Measurements from ENCODE around the gene CCDC14.
A peak's percentile ranks its signal among the peaks of the same experiment; 100 is the strongest.
"Not testable (repeated sequence)": the region's sequence is repeated elsewhere in the genome, so short reads cannot be mapped to it uniquely, and the experiment has no call there.

CCDC14 gene

GRCh38 chr3:123899300-123899865 is 61.6 kb downstream of the CCDC14 start:
- no peak for DNase-seq

GRCh38 chr3:123893012-123893411 is 68.0 kb downstream of the CCDC14 start:
- no peak for DNase-seq

DNA sequence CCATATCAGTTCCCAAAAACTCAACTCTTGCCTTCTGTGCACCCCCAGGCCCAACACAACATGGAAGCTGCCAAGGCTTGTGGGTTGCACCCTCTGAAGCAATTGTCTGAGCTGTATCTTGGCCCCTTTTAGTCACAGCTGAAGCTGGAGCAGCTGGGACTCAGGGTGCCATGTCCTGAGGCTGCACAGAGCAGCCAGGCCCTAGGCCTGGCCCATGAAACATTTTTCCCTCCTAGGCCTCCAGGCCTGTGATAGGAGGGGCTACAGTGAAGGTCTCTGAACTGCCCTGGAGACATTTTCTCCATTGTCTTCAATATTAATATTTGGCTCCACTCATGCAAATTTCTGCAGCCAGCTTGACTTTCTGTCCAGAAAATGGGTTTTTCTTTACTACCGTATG is 68.8 kb downstream of the CCDC14 start:
- DNase-seq: no peak

DNA sequence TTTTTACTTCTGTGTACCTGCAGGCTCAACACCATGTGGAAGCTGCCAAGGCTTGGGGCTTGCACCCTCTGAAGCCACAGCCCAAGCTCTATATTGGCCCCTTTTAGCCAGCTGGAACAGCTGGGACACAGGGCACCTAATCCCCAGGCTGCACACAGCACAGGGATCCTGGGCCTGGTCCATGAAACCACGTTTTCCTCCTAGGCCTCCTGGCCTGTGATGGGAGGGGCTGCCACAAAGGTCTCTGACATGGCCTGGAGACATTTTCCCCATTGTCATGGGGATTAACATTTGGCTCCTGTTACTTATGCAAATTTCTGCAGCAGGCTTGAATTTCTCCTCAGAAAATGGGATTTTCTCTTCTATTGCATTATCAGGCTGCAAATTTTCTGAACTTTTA is 70.0 kb downstream of the CCDC14 start:
- not testable (repeated sequence) for DNase-seq

DNA sequence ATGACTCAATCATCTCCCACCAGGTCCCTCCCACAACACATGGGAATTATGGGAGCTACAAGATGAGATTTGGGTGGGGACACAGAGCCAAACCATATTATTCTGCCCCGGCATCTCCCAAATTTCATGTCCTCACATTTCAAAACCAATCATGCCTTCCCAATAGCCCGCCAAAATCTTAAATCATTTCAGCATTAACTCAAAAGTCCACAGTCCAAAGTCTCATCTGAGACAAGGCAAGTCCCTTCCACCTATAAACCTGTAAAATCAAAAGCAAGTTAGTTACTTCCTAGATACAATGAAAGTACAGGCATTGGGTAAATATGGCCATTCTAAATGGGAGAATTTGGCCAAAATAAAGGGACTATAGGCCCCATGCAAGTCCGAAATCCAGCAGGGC is 70.9 kb downstream of the CCDC14 start:
- not testable (repeated sequence) for DNase-seq

- no peak for DNase-seq
These were observed 76.0 kb downstream of the CCDC14 start for GRCh38 chr3:123884993-123885392.

GRCh38 chr3:123884203-123884831 is 76.7 kb downstream of the CCDC14 start, which contains the start of gene MYLK:
Gene MYLK (minus strand): TSS chr3:123884332. CDS start chr3:123793841, 90,491 bp downstream.
- DNase-seq: peak in 2 of 5 donors; percentile 5 to 66

DNA sequence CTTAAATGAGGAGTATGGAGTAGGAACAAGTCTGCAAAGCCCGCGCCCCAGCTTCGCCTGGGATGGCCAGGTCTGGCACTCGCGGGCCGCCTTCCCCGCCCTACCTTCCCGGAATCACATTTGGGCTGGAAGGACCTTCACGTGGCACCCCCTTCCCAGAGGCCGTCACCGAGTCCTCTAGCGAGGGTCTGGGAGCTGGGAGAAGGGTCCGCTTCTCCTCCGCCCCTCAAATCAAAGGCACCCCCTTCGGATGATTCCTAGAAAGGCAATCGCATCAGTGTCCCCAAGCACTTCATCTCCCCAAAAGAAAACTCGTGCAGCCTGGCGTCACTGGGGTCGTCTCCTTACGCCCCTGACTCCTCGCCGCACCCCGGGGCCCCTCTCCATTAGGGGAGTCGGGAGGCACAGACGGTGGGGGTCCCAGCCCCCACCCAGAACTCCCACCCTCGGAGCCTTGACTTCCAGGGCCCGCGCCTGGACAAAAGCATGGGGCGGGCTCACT is 77.3 kb downstream of the CCDC14 start:
- no peak for DNase-seq

DNA sequence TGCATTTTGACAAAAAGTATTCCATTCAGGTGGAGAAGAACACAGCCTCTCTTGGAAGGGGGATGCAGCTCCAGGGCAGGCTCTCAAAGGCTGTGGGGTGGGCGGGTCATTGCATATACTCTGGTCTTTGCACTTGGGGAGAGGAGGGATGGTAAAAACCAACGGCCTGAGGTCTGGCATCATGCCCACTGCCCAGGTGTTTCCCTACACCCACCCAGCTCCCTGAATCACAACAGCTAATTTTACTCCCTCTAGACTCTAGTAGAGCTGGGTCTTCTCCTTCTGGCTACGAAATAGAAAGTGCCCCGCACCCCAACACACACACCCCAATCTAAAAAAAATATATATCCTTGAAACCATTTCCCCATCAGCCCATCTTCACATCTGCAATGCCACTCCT is 77.9 kb downstream of the CCDC14 start:
- DNase-seq: no peak

- no peak for DNase-seq
These were observed 79.3 kb downstream of the CCDC14 start for GRCh38 chr3:123881771-123882170.

DNA sequence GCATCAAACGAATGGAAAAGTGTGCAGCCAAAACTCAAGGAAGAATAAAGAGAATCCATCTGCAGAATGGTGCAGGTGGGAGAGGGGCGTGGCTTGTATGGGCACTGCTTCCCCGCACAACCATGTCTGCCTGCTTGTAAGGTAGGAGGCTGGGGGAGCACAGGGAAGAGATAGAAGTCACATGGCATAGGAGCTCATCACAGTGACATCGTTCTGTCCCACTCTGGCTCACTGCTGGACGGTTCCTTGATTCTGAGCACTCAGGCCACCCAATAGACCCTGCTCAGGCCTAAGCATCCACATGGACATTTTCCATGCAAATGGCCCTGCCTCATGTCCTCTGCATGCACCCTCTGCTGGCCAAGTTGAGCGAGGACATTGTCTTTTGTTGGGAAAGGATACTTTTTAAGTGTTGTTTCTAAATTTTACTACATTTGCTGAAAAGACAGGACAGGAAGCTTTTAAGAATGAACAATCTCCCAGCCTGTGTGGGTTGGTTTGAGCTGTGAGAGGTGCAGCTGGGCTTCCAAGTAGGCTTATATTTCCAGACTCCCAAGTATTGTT is 79.9 kb downstream of the CCDC14 start:
- DNase-seq: no peak

DNA sequence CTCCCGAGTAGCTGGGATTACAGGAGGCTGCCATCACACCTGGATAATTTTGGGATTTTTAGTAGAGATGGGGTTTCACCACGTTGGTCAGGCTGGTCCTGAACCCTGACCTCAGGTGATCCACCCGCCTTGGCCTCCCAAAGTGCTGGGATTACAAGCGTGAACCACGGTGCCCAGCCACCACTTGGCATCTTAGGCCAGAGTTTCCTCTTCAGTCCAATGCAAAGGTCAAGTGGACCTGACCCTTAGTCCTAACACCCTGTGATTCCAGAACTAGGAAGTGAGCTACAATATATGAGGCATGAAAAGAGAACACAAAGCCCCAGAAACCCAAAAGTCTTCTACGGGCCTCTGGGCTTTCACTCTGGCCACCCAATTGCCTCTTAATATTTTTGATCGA is 82.2 kb downstream of the CCDC14 start:
- DNase-seq: no peak

GRCh38 chr3:123877965-123878364 is 83.1 kb downstream of the CCDC14 start:
- no peak for DNase-seq

GRCh38 chr3:123877466-123877865 is 83.6 kb downstream of the CCDC14 start:
- no peak for DNase-seq

DNA sequence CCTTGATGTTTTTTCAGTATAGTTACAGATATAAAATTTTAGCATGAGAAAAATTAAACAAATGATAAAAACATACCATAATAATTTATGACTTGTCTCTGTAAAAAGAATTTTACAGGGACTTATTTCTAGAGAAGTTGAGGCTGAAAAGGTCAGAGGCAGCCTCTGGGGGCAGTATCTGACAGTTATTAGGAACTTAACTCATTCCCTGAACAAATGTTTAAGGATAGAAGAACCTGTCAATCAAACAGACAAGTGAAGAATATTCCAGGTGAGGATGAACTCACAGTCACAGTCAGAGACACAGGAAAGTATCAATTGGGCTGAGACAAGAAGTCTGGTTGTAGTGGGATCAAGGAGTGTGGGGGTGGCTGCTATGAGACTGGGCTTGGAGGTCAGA is 84.2 kb downstream of the CCDC14 start:
- no peak for DNase-seq

- no peak for DNase-seq
These were observed 88.4 kb downstream of the CCDC14 start for GRCh38 chr3:123872621-123873020.

DNA sequence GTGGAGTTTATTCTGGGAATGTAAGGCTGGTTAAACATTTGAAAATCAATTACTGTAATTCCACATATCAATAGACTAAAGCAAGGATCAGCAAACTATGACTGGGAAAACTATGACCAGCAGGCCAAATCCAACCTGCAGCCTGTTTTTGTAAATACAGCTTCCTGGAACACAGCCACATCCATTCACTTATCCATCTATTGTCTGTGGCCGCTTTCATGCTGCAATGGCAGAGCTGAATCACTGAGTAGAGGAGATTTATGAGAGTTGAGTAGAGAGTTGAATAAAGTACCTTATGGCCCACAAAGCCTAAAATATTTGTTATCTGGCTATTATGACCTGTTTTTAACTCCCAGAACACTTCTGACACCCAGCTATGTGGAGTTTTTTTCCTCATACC is 89.1 kb downstream of the CCDC14 start:
- DNase-seq: no peak

DNA sequence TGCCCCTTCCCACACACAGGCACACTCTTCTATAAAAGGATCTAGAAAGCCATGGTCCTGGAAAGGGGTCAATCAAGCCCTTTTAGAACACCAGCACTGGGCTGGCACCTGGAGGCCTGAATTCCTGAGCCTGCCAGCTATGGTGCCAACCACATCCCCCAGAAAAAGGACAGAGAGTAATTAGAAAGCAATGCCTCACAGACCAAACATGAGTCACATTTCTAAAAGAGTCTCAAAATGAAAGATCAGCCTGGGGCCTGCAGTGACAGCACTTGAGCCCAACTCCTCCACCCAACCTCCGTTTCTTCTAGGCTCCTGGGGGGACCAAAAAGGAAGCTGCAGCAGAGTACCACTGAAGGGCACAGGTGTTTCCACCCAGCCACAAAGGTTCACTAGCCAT is 91.0 kb downstream of the CCDC14 start:
- DNase-seq: peak in 1 of 5 donors; percentile 27

DNA sequence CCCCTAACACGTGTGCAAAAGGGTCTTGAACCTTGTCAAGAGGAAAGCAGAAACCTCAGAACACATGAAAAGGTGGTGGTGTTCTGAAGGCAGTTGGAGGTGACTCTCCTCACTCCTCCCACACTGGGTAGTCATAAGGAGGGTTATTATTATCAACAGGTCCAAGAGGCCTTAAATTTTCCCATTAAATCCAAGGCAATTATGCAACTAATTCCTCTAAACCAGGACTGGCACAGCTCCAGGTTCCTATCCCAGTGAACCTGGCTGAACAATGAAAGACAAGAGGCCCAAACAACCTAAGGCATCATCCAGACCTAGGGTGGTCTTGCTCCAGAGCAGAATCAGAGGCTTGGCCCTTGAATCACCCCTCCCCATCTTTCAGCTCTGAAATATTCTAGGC is 91.9 kb downstream of the CCDC14 start:
- no peak for DNase-seq

DNA sequence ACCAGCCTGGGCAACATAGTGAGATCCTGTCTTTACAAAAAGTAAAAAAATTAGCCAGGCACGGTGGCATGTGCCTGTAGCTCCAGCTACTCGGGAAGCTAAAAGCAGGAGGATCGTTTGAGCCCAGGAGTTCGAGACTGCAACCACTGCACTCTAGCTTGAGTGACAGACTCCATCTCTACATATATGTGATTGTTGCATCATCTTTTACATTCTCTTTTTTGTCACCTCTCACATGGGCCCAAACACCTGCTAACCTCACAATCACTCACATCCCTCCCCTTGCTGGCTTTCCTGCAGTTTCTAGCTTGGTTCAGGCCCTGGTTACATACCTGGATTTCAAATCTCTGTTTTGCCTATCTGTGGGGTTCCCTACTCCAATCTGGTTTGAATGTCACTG is 96.3 kb downstream of the CCDC14 start:
- no peak for DNase-seq
